HG02973 (cell line): Measurements from ENCODE around the gene ANXA2R.
A peak's percentile ranks its signal among the peaks of the same experiment; 100 is the strongest.
"Not testable (repeated sequence)": the region's sequence is repeated elsewhere in the genome, so short reads cannot be mapped to it uniquely, and the experiment has no call there.

Source experiments
- ATAC-seq: cut with Tn5 transposase; IDR thresholded peaks from one replicate; pipeline ENCODE4 v1.9.1; 2021; ENCODE audit warnings: moderate library complexity; ENCODE audit not compliant: unreplicated experiment

Gene ANXA2R, protein sequence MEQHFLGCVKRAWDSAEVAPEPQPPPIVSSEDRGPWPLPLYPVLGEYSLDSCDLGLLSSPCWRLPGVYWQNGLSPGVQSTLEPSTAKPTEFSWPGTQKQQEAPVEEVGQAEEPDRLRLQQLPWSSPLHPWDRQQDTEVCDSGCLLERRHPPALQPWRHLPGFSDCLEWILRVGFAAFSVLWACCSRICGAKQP

DNA sequence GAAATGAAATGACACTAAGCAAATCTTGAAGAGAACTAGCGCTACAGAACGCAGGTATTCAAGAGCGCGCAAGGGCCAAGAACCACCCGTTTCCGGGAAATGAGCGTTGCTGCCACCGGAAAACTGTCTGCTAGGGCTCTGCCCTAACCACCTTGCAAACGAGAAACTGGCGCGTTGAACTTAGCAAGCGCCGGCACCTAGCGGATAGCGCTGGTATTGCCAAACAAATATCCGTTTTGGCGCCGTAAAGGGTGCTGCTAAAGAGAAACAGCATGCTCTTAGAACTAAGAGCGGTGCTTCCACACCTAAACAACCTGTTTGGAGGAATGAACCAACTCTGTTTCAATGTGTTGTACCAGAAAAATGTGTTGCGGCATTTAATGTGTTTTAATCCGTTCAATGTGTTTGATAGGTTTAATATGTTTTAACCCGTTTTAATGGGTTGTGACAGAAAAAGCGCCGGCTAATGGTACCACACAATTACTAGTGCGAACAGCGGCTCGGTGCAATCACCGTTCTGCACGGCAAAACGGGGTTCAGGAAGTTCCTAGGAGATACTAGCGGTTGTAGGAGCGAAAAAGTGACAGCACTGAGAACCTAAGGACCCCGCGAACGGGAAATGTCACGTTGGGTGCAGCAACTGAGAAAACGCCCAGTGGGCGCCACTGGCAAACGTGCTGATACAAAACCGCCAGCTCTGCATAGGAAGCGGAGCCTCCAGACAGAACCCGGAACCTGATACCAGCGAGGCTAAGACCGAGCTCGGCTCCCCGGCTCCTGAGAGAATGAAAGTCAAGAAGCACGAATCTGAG, at the start of gene ANXA2R:
ANXA2R (minus strand) TSS at position 33 of the 812 bp plus-strand sequence. CDS start 273 bp downstream, outside the sequence.
- peak; percentile 42 for ATAC-seq

DNA sequence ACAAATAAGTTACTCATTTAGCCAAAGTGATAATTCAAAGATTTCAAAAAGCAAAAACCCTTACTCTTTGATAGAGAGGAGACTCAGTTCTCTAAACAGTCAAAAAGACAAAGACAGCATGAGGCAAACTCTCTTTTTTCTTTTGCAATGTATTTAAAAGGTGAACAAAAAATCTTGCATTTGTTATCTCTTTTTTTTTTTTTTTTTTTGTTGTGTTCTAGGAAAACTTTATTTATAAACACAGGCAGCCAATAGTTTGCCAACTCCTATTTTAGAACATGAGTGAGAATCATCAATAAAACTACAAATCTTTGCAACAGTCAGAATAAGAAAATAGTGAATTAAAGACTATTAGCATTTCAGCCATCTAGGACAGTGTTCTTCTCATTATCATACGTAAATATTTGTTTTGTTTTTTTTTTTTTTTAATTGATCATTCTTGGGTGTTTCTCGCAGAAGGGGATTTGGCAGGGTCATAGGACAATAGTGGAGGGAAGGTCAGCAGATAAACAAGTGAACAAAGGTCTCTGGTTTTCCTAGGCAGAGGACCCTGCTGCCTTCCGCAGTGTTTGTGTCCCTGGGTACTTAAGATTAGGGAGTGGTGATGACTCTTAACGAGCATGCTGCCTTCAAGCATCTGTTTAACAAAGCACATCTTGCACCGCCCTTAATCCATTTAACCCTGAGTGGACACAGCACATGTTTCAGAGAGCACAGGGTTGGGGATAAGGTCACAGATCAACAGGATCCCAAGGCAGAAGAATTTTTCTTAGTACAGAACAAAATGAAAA, 46.2 kb upstream of the ANXA2R start:
- not testable (repeated sequence) for ATAC-seq

DNA sequence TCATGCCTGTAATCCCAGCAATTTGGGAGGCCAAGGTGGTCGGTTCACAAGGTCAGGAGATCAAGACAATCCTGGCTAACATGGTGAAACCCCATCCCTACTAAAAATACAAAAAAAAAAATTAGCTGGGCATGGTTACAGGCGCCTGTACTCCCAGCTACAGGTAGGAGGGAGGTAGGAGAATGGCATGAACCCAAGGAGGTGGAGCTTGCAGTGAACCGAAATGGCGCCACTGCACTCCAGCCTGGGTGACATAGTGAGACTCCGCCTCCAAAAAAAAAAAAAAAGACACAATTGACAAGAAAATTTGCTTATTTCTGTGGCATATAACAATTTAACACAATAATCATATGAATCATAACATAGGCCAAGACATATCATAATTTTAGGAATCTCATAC, 45.3 kb upstream of the ANXA2R start:
- no peak for ATAC-seq

DNA sequence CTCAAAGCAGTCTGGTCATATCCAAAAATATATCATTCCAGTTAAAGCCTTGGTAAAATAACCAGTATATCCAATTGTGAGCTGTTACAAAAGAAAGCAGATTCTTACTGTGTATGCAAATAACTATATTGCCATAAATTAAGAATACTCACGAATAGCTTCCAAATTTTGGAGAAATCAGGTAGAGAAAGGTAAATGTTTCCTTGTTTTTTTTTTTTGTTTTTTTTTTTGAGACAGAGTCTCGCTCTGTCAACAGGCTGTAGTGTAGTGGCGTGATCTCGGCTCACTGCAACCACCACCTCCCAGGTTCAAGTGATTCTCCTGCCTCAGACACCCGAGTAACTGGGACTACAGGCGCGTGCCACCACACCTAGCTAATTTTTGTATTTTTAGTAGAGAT, 44.3 kb upstream of the ANXA2R start:
- not testable (repeated sequence) for ATAC-seq

DNA sequence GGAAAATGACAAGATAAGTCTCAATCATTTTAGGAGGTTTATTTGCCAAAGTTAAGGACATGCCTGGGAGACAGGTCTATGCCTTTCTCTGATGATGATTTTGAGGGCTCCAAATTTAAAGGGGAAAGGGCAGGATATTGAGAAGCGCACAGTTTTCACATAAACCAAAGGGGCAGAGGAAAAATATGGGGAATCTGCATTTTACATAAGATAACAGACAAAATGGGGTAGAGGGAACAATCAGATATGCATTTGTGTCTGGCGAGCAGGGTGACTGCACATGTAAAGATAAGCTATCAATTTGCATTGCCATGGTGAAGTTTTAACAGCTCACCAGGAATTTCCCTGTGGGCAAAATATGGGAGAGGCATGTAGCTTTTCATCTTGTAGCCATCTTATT, 41.2 kb upstream of the ANXA2R start:
- not testable (repeated sequence) for ATAC-seq

DNA sequence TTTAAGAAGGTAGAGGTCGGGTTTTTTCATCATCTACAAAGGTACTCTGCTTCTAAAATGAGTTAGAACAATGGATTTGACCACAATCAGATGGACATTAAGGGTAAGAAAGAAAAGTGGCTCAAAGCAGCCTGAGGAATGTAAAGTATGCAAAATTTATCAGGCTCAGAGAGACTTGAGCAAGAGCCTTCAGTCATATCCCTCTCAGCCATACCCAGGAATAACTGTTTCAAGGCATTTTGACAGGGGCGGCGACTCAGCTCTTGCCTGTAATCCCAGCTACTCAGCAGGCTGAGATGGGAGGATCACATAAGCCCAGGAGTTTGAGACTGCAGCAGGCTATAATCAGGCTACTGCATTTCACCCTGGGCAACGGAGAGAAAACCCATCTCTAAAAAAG, 38.8 kb upstream of the ANXA2R start:
- no peak for ATAC-seq

DNA sequence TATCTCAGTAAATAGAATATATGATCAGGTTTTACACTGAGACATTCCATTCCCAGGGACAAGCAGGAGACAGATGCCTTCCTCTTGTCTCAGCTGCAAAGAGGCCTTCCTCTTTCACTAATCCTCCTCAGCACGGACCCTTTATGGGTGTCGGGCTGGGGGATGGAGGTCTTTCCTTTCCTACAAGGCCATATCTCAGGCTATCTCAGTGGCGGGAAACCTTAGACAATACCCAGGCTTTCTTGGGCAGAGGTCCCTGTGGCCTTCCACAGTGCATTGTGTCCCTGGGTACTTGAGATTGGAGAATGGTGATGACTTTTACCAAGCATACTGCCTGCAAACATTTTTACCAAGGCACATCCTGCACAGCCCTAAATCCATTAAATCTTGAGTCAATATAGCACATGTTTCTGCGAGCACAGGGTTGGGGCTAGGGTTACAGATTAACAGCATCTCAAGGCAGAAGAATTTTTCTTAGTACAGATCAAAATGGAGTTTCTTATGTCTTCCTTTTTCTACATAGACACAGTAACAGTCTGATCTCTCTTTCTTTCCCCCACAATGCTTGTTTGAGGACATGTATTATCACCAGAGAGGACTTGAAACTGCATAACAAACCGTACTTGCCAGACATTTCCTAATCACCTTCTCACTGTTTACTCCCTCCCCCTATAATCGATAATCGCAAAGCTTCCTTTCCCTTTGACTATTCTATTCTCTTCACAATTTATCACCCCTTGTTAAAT, 37.5 kb upstream of the ANXA2R start:
- ATAC-seq: not testable (repeated sequence)

DNA sequence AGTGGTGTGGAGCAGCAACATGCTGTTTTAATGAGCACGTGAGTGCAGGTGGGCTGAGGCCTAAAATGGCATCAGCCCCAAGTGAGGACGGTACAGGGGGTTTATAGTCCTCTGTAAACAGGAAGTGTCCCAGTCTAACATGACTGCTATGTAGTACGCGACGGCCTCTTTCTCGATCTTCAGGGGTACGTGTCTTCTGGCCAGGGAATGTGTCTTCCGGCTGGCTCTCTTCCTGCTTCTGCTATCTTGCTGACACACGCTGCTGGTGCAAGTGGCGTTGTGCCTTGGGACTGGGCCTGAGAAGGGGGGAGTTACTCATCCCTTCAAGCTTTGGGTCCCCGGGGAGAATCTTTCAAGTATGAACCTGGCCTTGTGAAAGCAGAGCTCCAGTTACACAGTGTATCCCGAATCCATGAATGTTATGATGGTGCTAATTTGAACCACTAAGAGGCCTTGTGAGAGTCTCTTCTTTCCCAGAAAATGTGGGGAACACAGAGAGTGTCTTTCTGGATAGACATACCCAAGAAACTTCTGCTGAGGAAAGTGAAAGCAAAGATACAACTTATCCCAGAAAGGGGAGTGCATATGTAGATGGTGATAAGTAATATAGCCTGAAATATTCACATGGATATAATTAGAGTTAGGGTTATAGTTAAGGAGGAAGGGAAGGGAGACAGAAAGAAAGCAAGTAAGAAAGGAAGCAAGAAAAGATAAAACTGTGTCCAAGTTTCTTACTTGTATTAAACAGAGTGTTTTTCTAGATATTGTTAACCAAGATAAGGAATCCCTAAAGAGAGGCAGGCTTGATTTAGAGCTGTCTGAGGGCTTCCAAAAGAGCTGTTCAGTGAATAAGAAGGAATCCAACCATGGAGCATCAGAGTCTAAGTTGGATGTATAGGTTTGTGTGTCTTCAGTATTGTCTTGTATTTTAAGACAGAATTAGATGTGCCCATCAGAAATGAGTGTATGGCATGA, 35.5 kb upstream of the ANXA2R start:
- ATAC-seq: no peak

DNA sequence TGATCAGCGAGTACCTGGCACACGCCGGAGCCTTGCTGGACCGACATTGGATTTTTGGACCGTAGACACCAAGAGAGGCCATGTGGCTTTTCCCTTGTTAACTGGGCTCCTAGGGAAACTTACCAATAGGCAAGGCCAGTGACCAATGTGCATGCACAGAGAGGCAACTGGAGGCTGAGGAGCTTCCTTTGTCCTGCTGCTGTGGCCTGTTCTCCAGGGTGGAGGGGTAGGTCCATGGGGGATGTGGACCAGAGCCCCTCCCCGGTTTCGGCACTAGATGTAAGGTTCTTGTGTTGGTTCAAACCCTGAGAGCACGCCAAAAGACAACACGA, 34.8 kb upstream of the ANXA2R start:
- no peak for ATAC-seq

DNA sequence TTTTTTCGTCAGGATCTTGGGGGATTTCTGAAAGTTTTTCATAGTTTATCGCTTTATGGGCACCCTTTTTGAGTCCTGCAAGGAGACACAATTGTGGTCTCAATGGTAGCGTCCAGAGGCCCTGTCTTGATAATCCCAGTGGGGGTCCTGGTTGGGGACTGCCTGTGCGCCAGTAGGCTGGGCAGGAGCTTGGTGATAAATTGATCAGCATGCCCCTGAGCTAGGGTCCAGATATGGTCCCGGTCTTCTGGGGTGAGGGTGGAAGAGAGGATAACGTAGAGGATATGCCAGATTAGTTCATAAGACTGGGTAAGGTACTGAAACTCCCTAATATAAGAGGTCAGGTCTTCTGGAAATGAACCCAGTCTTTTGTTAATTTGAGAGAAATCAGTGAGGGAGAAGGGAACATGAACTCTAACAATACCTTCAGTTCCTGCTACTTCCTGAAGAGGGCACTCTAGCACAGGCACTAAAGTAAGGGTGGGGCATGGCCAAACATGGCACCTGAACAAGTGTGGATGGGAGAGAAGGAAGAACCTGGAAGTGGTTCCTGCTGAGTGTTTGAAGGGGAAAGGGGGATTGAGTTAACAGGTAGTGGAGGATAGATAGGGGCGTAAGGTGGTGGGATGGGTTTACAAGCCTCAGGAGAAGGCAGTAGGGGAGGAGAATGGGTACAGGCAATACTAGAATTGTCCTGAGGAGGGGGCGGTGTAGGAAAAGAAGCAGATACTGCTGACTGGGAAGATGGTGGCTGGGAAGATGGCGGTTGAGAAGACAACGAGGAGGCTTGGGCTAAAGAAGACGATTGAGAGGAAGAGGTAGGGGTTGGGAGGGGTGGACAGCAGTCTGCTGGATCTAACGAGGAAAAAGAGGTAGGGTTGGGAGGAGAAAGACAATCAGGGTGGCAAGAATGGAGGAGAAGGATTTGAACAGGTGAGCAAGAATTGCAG, 33.8 kb upstream of the ANXA2R start:
- ATAC-seq: no peak

DNA sequence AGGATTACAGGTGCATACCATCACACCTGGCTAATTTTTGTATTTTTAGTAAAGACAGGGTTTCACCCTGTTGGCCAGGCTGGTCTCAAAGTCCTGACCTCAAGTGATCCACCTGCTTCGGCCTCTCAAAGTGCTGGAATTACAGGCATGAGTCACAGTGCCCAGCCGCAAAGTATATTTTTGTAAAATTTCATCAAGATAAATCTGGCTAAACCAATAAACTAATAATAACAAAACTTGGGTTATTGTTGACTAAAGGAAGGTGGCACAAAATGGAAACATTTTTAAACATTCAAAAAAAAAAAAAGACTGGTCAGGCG, 29.2 kb upstream of the ANXA2R start:
- ATAC-seq: not testable (repeated sequence)

DNA sequence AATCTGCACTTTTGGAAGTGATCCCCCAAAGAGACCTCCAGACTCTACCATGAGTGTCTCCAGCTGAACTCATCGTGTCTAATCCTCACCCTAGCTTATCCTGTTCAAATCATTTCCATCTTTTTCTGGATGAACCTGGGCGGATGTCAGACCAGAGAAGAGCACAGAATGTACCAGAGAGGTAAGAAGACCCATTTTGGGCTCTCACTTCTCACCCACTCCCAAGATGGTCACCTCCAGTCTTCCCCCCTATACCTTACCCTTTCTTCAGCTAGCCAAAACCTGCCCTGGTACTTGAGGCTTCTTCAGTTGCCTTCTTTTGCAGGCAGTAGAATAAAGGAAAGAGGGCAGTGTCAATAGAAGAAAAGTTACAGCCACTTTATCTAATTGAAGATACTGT, 27.9 kb upstream of the ANXA2R start:
- ATAC-seq: no peak

DNA sequence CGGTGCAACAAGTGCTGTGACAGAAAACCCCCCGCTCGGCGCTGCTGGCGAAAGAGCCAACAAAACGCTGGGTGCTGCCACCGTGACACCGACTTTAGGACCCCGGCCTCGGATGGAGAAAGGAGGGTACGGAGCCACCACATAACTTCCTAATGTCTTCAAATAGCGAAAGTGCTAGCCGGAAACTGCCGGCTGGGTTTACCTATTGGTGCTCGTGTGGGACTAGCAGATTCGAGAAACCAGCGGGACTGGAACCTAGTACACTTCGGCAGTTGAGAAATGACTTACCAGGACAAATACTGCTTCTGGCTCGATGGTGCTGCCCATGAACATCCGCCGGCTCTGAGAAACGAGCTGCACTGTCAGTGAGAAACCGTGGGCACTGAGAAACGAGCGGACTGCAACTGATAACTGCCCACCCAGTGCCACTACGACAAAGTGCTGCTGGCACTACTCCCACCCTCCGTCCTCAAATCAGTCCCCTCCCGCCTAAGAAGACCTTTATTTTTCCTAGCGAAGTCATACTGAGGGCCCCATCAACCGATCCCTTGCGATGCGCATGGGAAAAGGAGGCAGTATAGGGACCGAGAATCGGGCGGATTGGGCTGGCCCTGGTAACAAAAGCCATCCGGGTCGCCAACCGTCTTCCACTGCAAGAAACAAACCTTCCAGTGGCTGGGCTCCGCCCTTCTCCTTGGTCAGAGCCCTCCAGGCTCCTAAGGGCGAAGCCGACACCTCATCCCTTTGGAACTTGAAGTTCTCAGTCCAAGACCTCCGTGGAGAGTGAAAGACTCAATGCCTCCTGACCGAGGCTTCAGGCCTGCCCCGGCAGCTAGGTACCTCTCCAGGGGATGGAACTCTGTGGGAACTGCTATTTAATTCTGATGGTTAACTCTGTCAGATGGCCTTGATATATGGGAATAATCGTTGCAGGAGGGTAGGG, 27.0 kb upstream of the ANXA2R start:
- peak; percentile 32 for ATAC-seq

DNA sequence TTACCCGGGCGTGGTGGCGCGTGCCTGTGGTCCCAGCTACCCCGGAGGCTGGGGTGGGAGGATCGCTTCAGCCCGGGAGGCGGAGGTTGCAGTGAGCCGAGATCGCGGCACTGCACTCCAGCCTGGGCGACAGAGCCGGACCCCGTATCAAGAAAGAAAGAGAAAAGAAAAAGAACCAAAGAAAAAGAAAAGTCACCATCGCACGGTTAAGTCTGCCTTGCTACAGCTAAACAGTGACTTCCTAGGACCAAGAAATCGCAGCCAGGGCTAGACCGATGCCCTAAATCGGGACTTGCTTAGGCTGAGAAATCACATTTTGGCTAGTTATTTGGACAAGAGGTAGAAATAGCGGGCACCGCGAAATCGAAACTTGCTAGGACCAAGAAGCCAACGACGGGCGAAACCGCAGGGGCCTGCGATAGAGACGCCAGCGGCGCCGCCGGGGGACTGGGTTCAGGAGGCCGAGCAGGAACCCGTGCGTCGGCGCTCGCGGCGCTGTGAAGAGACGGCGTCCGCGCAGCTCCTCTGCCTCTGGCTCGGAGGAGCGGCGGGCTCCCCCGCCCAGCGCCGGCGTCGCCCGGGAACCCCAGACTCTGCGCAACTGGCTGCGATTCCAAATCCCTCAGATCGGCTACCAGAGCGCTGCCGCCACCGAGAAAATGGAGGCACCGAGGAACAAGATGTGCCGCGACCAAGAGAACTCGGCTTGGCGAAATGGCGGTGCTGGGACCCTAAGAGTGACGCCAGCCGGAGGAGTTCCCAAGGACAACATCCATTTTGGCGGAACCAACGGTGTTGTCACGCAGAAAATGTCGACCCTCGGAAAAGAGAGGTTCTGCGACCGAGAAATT, 26.1 kb upstream of the ANXA2R start:
- ATAC-seq: no peak

DNA sequence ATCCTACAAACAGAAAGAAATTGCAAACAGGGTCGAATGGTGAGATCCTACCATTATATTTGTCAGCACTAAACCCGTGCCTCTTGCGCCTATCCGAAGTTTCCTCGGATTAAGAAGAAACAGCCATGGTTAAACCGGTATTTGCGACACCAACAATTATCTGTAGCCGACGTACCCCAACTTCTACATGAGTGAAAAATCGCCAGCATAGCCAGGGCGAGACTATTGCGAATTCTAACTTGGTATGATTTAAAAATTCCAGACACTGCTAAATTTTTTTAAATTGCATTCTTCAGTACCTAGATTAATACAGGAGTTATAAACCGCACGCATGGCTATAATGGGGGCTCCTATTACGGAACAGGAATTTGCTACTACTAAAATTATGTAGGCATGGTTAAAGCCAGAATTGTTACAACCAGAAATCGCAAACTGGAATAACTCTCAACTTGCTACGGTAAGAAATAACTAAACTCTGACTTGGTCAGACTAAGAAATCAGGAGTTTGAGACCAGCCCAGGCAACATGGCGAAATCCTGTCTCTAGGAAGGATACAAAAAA, 25.3 kb upstream of the ANXA2R start:
- no peak for ATAC-seq

DNA sequence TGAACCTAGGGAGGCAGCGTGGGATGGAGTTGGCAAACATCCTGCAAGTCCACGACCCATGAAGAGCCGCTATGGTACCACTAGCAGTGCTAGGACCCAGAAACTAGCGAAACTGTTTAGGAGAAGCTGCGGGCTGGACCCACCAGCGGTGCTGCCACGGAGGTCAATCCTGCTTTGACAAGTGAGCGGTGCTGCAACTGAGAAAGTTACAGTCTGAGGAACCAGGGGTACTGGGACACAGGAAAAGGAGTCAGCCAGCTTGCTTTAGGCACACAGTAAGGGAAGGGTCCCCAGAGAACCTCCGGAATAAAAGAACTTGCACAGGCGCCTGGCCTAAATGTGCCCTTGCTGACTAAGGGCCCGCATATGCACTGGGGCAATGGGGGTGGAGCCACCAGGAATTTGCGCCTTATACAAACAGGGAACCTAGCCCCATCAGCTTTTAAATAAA, 23.6 kb upstream of the ANXA2R start:
- no peak for ATAC-seq
